Retinal pigment epithelial cell (primary cell): ENCODE data around the gene CTNNAL1.

Source experiments
- DNase-seq: peaks from one replicate; pipeline ENCODE4 v3.0.0-alpha.2; 2010; ENCODE audit warnings: low read depth
- H3K4me3 ChIP-seq: 2 replicates; pipeline ENCODE4 v1.5.1; 2011; ENCODE audit warnings: mild to moderate bottlenecking, low read length, control low read depth, moderate library complexity
- TF ChIP-seq, protein P1 (sequence below): conservative IDR thresholded peaks from 2 replicates; pipeline ENCODE4 v1.5.1; 2011; ENCODE audit warnings: low read depth, low read length, control low read depth, inconsistent platforms

Gene CTNNAL1

GRCh38 chr9:108919517-108919916, 93.8 kb downstream of the CTNNAL1 start:
- H3K4me3 ChIP-seq, result no peak overlapping the region
- no peak for DNase-seq
- TF ChIP-seq, protein P1, sequence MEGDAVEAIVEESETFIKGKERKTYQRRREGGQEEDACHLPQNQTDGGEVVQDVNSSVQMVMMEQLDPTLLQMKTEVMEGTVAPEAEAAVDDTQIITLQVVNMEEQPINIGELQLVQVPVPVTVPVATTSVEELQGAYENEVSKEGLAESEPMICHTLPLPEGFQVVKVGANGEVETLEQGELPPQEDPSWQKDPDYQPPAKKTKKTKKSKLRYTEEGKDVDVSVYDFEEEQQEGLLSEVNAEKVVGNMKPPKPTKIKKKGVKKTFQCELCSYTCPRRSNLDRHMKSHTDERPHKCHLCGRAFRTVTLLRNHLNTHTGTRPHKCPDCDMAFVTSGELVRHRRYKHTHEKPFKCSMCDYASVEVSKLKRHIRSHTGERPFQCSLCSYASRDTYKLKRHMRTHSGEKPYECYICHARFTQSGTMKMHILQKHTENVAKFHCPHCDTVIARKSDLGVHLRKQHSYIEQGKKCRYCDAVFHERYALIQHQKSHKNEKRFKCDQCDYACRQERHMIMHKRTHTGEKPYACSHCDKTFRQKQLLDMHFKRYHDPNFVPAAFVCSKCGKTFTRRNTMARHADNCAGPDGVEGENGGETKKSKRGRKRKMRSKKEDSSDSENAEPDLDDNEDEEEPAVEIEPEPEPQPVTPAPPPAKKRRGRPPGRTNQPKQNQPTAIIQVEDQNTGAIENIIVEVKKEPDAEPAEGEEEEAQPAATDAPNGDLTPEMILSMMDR, result no peak

- H3K4me3 ChIP-seq, result no peak overlapping the region
- TF ChIP-seq, protein P1, result no peak
- DNase-seq, result no peak
Measured at GRCh38 chr9:108913391-108913790, 99.9 kb downstream of the CTNNAL1 start.

DNA sequence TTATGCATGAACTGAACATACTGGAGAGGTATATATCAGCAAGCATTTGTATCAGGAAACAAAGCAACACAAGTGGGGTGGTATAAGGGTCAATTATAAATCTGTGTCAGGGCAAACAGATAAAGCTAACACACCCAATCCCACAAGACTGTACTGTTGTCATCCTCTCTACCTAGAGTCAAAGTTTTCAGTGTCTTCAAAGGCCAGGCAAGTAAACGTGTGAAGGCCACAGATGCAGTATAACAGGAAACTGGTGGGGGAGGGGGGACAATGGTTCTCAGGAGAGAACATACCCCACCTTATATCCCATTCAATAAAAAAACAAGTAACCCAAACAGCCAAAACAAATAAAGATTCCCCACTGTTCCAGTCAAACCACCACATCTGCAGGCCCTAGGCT, 101.5 kb downstream of the CTNNAL1 start:
- no peak for DNase-seq
- H3K4me3 ChIP-seq, result no peak overlapping the region

DNA sequence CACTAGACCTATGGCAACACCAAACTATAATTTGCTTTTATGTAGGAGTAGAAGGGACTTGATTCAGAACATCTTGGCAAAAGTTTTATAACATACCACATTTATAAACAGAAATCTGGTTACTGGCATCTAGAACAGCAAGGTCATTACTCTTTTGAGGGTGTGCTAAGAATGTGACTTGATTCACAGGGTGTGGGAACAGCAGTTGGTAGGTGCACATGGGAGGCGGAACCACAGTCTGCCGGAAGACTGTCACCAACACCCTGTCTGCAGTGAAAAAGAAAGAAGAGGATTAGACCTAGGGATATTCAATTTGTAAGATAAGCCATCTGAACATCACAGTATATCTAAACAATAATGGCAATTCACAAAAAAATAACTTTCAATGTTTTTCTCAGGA, 102.4 kb downstream of the CTNNAL1 start:
- H3K4me3 ChIP-seq, result no peak overlapping the region
- TF ChIP-seq, protein P1, result no peak
- no peak for DNase-seq

More for the DNA sequence above, 101.5 kb downstream of the CTNNAL1 start:
- TF ChIP-seq, protein P1, result no peak

DNA sequence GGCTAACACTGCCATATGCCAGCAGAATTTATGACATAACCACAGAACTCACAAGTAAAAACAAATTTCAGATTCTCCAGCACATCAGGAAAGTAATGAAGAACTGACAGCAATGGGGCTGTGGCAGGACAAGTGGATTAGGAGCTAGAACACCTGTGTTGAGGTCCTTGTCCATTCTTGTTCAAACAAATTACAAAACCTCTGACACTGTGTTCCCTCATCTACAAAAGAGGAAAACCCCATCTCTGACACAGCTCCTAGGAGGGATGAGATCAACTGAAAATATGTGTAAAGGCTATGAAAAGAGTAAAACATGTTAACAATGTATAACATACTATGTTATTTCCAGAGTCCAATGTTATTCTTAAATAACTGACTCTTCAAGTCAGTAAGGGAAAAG, 102.9 kb downstream of the CTNNAL1 start:
- H3K4me3 ChIP-seq, result no peak overlapping the region
- DNase-seq, result no peak
- TF ChIP-seq, protein P1, result no peak

DNA sequence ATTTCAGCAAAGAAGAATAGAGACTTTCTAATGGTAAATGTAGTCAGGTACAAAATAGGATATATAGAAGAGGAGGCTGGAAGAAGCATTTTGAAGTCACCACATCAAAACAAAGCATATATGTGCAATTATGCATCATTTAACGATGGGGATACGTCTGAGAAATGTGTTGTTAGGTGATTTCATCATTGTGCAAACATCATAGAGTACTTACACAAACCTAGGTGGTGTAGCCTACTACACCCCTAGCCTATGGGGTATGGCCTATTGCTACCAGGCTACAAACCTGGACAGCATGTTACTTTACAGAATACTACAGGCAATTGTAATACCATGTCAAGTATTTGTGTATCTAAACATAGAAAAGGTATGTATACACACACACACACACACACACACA, 107.8 kb downstream of the CTNNAL1 start:
- no peak overlapping the region for H3K4me3 ChIP-seq
- TF ChIP-seq, protein P1, result no peak
- DNase-seq, result no peak

DNA sequence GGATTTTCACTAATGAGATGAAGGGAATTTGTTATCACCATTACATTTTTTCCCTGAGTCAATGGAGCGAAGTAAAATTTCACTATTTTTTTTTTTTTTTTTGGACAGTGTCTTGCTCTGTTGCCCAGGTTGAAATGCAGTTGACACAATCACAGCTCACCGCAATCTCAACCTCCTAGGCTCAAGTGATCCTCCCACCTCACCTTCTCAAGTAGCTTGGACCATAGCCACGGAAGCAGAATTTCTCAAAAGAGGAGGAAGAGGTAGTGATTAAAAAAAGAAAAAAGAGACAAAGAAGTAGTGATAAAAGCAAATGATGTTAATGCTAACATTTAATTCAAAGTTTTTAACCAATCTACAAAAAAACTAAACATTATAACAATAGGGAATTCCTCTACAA, 109.1 kb downstream of the CTNNAL1 start:
- DNase-seq, result no peak
- H3K4me3 ChIP-seq, result no peak overlapping the region
- TF ChIP-seq, protein P1, result no peak
